Fibroblast of peridontal ligament (primary cell): ENCODE measurements around the gene SIGLECL1.

Source experiments
- DNase-seq: peaks from one replicate; pipeline ENCODE4 v3.0.0-alpha.2; 2010; ENCODE audit errors: extremely low read depth

Gene SIGLECL1

DNA sequence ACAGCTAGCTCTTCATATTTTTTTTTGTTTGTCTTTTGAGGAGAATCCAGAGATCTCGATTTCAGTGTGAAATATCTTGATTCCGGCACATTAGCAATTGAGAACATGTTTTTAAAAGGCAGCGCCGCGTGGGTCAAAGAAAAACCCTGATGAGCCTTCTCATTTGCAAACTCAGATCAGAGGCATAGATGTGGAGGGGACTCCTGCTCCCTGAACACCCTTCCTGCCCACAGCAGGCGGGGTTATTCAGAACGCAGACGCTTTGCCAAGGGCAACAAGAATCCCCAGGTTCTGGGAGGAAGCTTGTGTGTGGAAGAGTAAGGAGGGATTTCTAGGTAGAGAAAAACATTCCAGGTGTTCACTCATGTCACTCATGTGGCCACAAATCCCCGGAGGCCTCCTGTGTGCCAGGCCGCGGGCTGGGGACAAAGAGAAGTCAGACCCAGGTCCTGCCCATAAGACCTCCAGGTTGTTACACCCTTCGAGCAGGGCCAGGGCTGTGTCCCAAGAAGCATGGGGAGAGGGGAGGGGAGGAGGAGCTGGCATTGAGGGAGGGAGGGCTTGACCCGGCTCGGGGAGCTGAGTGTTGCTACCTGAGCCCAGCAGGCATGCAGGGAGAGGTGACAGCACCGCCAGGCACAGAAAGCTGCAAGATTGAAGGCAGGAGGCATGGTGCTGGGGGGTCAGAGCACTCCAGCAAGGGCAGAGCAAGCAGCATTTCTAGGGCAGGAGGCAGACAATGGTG lies 44.7 kb downstream of the SIGLECL1 start:
- DNase-seq: no peak

DNA sequence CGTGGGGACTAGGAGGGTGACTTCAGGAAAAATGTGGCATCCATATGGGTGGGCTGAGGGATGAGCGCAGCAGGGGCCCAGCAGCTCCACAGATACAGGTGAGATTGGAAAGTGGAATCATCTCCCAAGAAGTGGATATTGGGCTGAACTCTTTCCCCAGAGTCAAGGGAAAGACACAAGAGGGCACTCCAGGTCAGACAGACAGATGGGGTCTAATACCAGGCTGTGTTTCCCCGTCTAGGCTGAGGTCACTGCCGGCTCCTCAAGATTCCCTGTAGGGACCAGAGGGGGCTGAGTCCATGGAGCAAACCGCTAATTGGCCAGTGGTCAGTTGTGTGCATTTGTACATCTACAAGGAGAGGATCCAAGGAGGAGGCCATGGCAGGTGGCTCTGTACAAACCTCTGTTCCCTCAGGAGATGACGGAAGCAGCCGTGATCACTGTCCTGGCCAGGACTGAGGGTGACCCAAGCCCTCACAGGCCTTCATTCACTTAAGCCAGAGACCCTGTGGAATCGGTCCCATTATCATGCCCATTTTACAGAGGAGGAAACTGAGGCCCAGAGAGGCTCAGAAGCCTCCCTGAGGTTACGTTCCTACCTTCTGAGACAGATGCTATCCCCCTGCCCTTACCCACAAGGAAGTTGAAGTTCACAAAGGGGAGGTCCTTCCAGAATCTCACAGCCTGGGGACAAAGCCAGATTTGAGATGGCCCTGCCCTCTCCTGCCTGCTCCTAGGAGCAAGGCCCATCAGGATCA lies 45.6 kb downstream of the SIGLECL1 start:
- no peak for DNase-seq

DNA sequence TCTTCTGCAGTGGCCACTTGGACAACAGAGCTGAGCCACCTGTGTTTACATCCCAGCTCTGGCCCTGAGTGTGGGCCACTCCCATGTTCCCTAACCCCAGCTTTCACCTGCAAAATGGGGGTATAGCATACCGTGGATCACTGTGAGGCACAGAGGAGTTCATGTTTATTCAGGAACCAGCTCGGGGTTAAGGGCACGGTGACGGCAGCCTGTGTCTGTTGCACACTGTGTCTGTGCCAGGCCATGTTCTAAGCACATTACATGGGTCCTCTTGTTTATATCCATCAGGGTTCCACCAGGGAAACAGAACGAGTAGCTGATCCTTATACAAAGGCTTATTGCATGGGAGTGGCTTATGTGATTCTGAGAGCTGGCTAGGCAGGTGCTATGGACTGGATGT lies 46.5 kb downstream of the SIGLECL1 start:
- no peak for DNase-seq

DNA sequence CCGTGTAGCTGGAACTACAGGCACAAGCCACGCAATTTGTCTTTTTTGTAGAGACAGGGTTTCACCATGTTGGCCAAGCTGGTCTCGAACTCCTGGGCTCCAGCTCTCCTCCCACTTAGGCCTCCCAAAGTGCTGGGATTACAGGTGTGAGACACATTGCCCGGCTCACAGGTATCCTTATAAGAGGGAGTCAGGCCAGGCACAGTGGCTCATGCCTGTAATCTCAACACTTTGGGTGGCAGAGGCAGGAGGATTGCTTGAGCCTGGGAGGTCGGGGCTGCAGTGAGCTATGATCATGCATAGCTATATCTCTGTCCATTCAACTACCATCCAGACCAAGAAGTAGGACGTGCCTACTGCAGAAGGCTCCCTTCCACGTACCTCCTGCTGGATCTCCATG lies 50.4 kb downstream of the SIGLECL1 start:
- no peak for DNase-seq

DNA sequence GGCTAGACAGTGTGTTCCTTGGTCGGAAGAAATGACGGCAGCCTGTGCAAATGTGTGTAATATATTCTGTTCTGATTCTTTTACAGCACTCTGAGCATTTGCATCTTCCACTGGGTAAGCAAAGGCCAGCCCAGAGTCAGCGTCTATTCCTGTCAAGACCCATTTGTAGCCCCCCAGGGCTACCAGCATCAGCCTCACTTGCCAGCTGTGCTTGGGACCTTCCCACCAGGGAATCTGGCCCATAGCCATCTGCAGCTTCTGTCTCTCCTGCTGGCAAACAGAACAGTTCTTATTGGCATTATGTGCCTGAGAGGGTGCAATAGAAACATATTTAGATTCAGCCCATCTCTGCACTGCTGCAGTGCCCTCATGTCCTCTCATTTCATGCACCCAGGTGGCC lies 54.6 kb downstream of the SIGLECL1 start:
- DNase-seq: no peak

DNA sequence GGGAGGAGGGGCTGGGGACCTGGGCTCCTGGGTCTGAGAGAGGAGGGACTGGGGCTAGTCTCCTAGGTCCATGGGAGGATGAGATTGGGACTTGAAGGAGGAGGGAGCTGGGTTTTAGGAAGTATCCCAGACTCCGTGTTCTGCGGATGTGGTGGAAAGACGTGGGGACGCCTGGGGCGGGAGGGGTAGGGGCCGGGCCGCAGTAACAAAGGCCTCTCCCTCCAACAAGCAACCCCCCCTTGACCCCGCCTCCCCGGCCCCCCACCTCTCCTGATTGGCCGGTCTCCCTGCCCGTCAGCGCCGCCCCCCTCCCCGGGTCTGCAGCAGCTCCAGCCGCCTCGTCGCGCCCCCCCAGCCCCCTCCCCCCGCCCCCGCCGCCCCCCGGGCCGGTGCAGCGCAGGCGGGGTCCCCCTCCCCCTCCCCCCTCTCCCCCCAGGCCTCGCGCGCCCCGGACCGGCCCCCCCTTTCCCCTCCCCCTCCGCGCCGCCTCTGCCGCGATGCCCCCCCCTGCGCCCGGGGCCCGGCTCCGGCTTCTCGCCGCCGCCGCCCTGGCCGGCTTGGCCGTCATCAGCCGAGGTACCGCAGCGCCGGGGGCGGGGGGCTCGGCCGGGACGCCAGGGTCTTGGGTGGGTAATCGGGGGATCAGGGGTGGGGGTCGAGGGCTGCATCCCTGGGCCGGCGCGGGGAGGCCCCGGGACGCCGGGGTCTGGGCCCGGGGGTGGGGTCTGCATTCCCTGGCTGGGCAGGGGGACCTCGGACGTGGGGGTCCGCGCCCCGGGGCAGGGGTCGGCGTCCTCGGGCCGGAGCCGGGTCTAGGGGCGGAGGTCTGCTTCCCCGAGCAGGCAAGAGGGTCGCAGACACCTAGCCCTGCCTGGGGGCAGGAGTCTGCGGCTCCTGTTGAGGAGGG lies 60.7 kb downstream of the SIGLECL1 start, which contains the start of gene IGLON5:
Gene IGLON5, plus strand, starts transcription at position 294 of the 907 bp plus-strand sequence. Its CDS starts 204 bp downstream, at position 498.
- no peak for DNase-seq

DNA sequence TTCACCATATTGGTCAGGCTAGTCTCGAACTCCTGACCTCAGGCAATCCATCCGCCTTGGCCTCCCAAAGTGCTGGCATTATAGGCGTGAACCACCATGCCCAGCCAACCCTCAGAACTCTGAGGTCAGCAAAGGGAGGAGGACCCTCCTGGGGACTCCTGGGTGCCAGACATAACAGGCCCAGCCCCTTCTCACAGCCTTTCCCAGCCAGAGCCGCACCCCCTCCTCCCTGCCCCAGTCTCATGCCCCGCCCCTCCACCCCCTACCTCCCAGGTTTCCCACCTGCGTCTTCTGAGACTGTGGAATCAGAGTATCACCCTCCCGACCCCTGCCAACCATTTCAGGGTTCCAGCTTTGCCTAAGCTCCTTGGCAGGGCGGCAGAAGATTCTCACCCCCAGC lies 65.8 kb downstream of the SIGLECL1 start:
- no peak for DNase-seq

DNA sequence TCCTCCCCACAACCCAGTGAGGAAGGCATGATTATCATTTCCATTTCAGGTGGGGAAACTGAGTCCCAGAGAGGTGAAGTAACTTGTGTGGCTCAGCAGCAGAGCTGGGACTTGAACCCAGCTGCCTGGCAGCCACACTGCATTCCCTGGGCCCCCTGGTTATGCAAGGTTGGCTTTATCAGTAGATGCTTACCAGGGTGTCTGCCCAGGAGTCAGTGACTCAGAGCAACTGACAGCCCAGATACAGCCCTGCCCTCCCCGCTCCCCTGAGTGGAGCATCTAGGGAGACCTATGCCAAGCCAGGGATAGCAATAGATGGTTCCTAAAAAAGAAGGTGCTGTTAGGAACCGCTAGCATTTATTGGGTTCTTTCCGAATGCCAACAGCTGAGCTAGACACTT lies 66.5 kb downstream of the SIGLECL1 start:
- DNase-seq: no peak

DNA sequence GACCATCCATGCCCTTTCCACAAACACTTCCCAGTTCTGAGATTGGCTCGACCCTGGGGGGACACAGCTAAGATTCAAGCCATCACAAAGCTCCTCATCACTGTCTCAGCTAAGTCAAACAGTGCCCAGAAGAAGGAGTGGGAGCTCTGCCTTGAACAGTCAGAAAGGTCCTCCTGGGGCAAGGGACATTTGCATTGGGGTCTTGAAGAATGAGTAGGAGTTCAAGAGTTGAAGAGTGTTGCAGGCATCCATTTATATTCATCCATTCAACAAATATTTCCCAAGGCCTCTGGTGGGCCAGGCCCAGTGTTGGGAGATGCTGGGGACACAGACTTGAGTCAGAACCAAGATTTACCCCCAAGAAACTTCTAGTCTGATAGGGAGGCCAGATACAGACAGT lies 67.1 kb downstream of the SIGLECL1 start:
- no peak for DNase-seq
